ENCODE data around the gene DHX29. TPM values are rescaled to one million over a fixed set of nuclear protein-coding genes. Genes with fewer than 3 reads are reported as not detected.
A peak's percentile ranks its signal among the peaks of the same experiment; 100 is the strongest.

DHX29 gene
- total RNA-seq, 3 donors from 2014 or later (not counting 1 experiment from before 2014, with no cell fraction given), result 16.7 to 22.0 (median 19.3) TPM

DNA sequence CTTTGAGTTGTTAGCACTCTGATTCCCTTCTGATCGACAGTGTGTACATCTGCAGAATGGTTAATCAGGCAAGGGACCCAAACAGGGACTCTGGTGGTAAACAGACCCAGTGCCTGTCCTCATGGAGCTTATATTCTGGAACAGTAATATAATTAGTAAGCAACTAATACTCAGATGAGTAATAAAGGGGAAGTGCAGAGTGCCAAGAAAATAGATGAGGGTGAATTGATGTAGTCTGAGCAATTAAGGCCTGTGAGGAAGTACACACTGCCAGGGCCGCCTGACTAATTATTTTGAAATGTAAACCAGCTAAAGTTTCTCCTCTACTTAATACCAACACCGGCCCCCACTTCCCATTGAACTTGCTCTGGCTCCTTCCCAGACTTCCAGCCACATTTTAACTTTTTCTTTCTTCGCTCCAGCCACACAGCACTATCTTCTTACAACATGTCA lies 4.2 kb downstream of the DHX29 start:
- Histone ChIP-seq H3K36me3 (ENCODE audit: control insufficient read depth, insufficient read depth, low read length) (peaks cover 3% of the 10 kb centered on the region), H3K27ac (ENCODE audit: low read length) (no peak overlapping the region), H3K4me3 (ENCODE audit: low read length) (no peak overlapping the region), H3K9me3 (ENCODE audit: control insufficient read depth, insufficient read depth, low read length) (peaks cover 4% of the 10 kb centered on the region), H3K27me3 (ENCODE audit: control insufficient read depth, insufficient read depth, low read length) (no peaks in the 10 kb centered on the region), H3K4me1 (ENCODE audit: control insufficient read depth, insufficient read depth, low read length) (peaks cover 8% of the 10 kb centered on the region)
- no peak overlapping the region for H3K4me3 Mint-ChIP-seq
- intact Hi-C loops (cut with micrococcal nuclease), result no loop called here
- no peaks in the 10 kb centered on the region for H3K36me3 Mint-ChIP-seq
- 76% methylated on average over 4 of the region's 4 CpGs for WGBS (ENCODE audit: insufficient coverage)
- DNase-seq, result no peak
- H3K27ac Mint-ChIP-seq, result peak overlapping the region; percentile 11 to 25
- peaks cover 16 to 19% of the 10 kb centered on the region in 2 donors for H3K4me1 Mint-ChIP-seq
- TF ChIP-seq, protein P1, sequence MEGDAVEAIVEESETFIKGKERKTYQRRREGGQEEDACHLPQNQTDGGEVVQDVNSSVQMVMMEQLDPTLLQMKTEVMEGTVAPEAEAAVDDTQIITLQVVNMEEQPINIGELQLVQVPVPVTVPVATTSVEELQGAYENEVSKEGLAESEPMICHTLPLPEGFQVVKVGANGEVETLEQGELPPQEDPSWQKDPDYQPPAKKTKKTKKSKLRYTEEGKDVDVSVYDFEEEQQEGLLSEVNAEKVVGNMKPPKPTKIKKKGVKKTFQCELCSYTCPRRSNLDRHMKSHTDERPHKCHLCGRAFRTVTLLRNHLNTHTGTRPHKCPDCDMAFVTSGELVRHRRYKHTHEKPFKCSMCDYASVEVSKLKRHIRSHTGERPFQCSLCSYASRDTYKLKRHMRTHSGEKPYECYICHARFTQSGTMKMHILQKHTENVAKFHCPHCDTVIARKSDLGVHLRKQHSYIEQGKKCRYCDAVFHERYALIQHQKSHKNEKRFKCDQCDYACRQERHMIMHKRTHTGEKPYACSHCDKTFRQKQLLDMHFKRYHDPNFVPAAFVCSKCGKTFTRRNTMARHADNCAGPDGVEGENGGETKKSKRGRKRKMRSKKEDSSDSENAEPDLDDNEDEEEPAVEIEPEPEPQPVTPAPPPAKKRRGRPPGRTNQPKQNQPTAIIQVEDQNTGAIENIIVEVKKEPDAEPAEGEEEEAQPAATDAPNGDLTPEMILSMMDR (IDR thresholded peaks at IDR 0.05), result no peak
- no peaks in the 10 kb centered on the region for H3K27me3 Mint-ChIP-seq (ENCODE audit: low read depth in 2 of 2)
- H3K9me3 Mint-ChIP-seq, result no peaks in the 10 kb centered on the region
- no peak for ATAC-seq

DNA sequence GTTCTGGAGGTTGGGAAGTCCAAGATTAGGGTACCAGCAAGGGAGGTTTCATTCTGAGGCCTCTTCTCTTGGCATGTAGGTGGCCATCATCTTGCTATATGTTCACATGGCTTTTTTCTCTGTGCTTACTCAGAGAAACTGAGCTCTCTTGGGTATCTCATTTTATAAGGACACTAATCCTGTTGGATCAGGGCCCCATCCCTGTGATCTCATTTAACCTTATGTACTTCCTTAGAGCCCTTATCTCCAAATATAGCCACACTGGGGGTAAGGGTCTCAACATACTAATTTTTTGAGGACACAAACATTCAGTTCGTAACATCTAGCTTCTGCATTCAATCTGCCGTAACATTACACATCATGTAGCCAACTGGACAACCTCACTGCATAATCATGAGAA lies 6.6 kb downstream of the DHX29 start:
- H3K27me3 ChIP-seq (ENCODE audit: control insufficient read depth, insufficient read depth, low read length), result no peaks in the 10 kb centered on the region
- ATAC-seq, result no peak
- no peak overlapping the region for H3K27ac Mint-ChIP-seq

DNA sequence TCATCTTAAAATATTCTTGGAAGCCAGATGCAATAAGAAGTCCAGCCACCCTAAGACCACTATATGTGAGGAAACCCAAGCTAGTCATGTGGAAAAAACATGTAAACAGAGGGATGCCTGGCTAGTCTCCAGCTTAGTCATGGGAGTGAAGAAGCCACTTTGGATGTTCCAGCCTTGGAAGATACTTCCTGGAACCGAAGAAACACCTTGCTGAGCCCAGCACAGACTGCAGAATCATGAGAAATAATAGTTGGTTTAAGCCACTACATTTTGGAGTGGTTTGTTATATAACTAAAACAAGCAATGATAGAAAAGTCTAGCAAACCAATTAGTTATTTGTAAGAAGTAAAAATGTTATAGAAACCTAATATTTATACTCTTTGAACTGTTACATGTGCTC lies 12.6 kb downstream of the DHX29 start:
- 100% methylated on average over 1 of the region's 1 CpG for WGBS (ENCODE audit: insufficient coverage)
- no peak overlapping the region for H3K27ac ChIP-seq (ENCODE audit: low read length)
- no peaks in the 10 kb centered on the region for H3K27me3 Mint-ChIP-seq (ENCODE audit: low read depth in 2 of 2)
- no peaks in the 10 kb centered on the region for H3K9me3 Mint-ChIP-seq
- no peak overlapping the region for H3K4me3 ChIP-seq (ENCODE audit: low read length)
- no peaks in the 10 kb centered on the region for H3K9me3 ChIP-seq (ENCODE audit: control insufficient read depth, insufficient read depth, low read length)
- intact Hi-C loops (cut with micrococcal nuclease), result no loop called here
- no peaks in the 10 kb centered on the region for H3K27me3 ChIP-seq (ENCODE audit: control insufficient read depth, insufficient read depth, low read length)
- no peaks in the 10 kb centered on the region for H3K4me1 ChIP-seq (ENCODE audit: control insufficient read depth, insufficient read depth, low read length)
- H3K4me1 Mint-ChIP-seq, result peaks cover 7 to 12% of the 10 kb centered on the region in 2 donors
- no peak for DNase-seq
- peaks cover 24% of the 10 kb centered on the region for H3K36me3 Mint-ChIP-seq
- no peak for ATAC-seq
- H3K4me3 Mint-ChIP-seq, result no peak overlapping the region
- TF ChIP-seq, protein P1 (IDR thresholded peaks at IDR 0.05), result no peak
- no peak overlapping the region for H3K27ac Mint-ChIP-seq
- peaks cover 57% of the 10 kb centered on the region for H3K36me3 ChIP-seq (ENCODE audit: control insufficient read depth, insufficient read depth, low read length)

More for the DNA sequence above, 6.6 kb downstream of the DHX29 start:
- H3K9me3 ChIP-seq (ENCODE audit: control insufficient read depth, insufficient read depth, low read length), result peaks cover 4% of the 10 kb centered on the region
- intact Hi-C loops (cut with micrococcal nuclease), result no loop called here
- no peak for DNase-seq
- Mint-ChIP-seq H3K4me1 (peaks cover 22 to 25% of the 10 kb centered on the region in 2 donors), H3K4me3 (no peak overlapping the region), H3K36me3 (peaks cover 8% of the 10 kb centered on the region), H3K9me3 (no peaks in the 10 kb centered on the region), H3K27me3 (ENCODE audit: low read depth in 2 of 2) (no peaks in the 10 kb centered on the region)
- 96% methylated on average over 2 of the region's 2 CpGs for WGBS (ENCODE audit: insufficient coverage)
- H3K4me3 ChIP-seq (ENCODE audit: low read length), result no peak overlapping the region
- H3K4me1 ChIP-seq (ENCODE audit: control insufficient read depth, insufficient read depth, low read length), result no peaks in the 10 kb centered on the region
- H3K27ac ChIP-seq (ENCODE audit: low read length), result no peak overlapping the region
- TF ChIP-seq, protein P1 (IDR thresholded peaks at IDR 0.05), result no peak
- H3K36me3 ChIP-seq (ENCODE audit: control insufficient read depth, insufficient read depth, low read length), result peaks cover 15% of the 10 kb centered on the region

DNA sequence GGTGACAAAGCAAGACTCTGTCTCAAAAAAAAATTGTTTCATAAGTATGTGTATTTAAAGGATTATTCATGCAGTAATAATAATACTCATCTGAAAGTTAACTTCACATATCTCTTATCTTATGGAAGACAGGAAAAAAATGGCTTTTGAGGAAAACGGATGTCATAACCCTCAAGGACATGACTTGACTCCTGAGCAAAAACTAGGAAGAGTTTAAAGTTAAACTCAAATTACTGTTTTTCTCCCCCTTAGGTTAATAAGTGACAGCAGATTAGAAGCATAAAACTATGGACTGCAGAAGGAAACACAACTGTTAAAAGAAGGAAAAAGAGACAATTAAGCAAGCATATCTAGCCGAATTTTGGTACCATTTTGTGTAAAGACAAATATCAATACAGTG lies 16.5 kb downstream of the DHX29 start:
- H3K27me3 Mint-ChIP-seq (ENCODE audit: low read depth in 2 of 2), result no peaks in the 10 kb centered on the region
- Histone ChIP-seq H3K4me1 (ENCODE audit: control insufficient read depth, insufficient read depth, low read length) (no peaks in the 10 kb centered on the region), H3K27me3 (ENCODE audit: control insufficient read depth, insufficient read depth, low read length) (no peaks in the 10 kb centered on the region), H3K36me3 (ENCODE audit: control insufficient read depth, insufficient read depth, low read length) (peaks cover 72% of the 10 kb centered on the region), H3K4me3 (ENCODE audit: low read length) (no peak overlapping the region), H3K9me3 (ENCODE audit: control insufficient read depth, insufficient read depth, low read length) (no peaks in the 10 kb centered on the region), H3K27ac (ENCODE audit: low read length) (no peak overlapping the region)
- H3K4me1 Mint-ChIP-seq, result no peaks in the 10 kb centered on the region
- intact Hi-C loops (cut with micrococcal nuclease), result no loop called here
- ATAC-seq (no peak), DNase-seq (no peak)
- TF ChIP-seq, protein P1 (IDR thresholded peaks at IDR 0.05), result no peak
- peaks cover 20% of the 10 kb centered on the region for H3K36me3 Mint-ChIP-seq
- no peak overlapping the region for H3K27ac Mint-ChIP-seq
- H3K4me3 Mint-ChIP-seq, result no peak overlapping the region
- no CpG with 5 or more reads among the region's 2 CpGs for WGBS (ENCODE audit: insufficient coverage)
- no peaks in the 10 kb centered on the region for H3K9me3 Mint-ChIP-seq
